T follicular helper cell (primary cell): Measurements from ENCODE around the gene XRCC3.

Experiments used
- DNase-seq: peaks from one replicate; pipeline ENCODE4 v3.0.0-alpha.2; 2020; ENCODE audit warnings: low read depth

Gene XRCC3

GRCh38 chr14:103706551-103707328, 8.5 kb downstream of the XRCC3 start:
- no peak for DNase-seq

- DNase-seq, result no peak
These were observed 9.6 kb downstream of the XRCC3 start for GRCh38 chr14:103705504-103706284.

- DNase-seq, result no peak
These were observed 10.1 kb downstream of the XRCC3 start for GRCh38 chr14:103705118-103705503.

- no peak for DNase-seq
These were observed 10.5 kb downstream of the XRCC3 start for GRCh38 chr14:103704708-103705107.

- no peak for DNase-seq
These were observed 11.5 kb downstream of the XRCC3 start for GRCh38 chr14:103703433-103704385.

GRCh38 chr14:103702497-103703432, 12.5 kb downstream of the XRCC3 start:
- no peak for DNase-seq

GRCh38 chr14:103702095-103702494, 13.2 kb downstream of the XRCC3 start:
- no peak for DNase-seq

- no peak for DNase-seq
These were observed 14.3 kb downstream of the XRCC3 start for GRCh38 chr14:103700753-103701490.

- DNase-seq, result no peak
These were observed 15.1 kb downstream of the XRCC3 start for GRCh38 chr14:103699901-103700752.

GRCh38 chr14:103699261-103699661, 16.0 kb downstream of the XRCC3 start:
- DNase-seq, result no peak

- DNase-seq, result no peak
These were observed 16.6 kb downstream of the XRCC3 start for GRCh38 chr14:103698380-103699260.

GRCh38 chr14:103697603-103698379, 17.5 kb downstream of the XRCC3 start:
- no peak for DNase-seq

GRCh38 chr14:103697206-103697602, 18.0 kb downstream of the XRCC3 start:
- DNase-seq, result no peak

- DNase-seq, result no peak
These were observed 18.7 kb downstream of the XRCC3 start for GRCh38 chr14:103696466-103697071.

GRCh38 chr14:103696070-103696402, 19.2 kb downstream of the XRCC3 start:
- DNase-seq, result no peak

- DNase-seq, result no peak
These were observed 19.8 kb downstream of the XRCC3 start for GRCh38 chr14:103695296-103696069.
